Measurements from ENCODE around the gene ARHGAP26. TPM values are rescaled to one million over a fixed set of nuclear protein-coding genes. Genes with fewer than 3 reads are reported as not detected.
A peak's percentile ranks its signal among the peaks of the same experiment; 100 is the strongest.

The ARHGAP26 gene
- total RNA-seq, 2 donors from 2014 or later: 27.5 to 80.7 TPM

DNA sequence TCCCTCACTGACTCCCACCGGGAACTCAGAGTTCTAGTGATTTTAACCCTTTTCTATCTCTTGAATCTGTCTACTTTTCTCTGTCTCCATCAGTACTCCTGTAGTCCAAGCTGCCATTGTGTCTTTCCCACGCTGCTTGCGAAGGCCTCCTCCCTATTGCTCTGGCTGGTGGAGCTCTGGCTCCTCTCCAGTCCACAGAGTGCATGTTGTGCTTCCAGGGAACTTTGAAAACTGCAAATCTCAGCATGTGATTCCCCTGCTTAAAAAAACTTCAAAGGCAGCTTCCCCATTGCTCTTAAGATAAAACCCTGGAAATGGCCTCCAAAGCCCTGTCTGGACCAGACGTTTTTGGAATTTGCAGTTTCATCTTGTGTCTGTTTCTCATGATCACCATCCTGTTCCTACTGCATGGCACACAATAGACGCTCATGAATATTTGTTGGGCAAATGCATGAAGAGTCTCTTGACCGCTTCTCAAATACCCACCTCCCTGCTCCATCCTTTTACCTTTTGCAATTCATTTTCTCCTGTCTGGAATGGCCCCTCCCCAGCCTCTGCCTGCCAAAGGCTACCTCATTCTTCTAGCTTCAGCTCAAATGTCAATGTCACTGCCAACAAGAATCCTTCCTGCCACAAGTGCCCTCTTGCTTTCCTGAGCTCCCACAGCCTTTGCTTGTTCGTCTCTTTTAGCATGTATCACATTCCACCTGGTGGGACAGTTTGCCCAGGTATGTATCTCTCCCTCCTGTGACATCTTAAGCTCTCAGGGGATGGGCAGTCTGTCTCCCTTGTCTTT lies 293.2 kb downstream of the ARHGAP26 start:
- H3K27me3 ChIP-seq (replicated peaks; ENCODE audit: insufficient read depth): no peaks in the 10 kb centered on the region
- no peaks in the 10 kb centered on the region for H3K9me3 ChIP-seq
- peaks cover 25 to 50% of the 10 kb centered on the region in 2 donors for H3K4me1 ChIP-seq (ENCODE audit: control insufficient read depth in 1 of 2, low read depth in 2 of 2)
- H3K27ac ChIP-seq: peak overlapping the region in 1 of 2 donors; percentile 32
- no peaks in the 10 kb centered on the region for H3K36me3 ChIP-seq
- no peak overlapping the region for H3K4me3 ChIP-seq
- no peak for DNase-seq (ENCODE audit: low spot score)
- ATAC-seq (ENCODE audit: insufficient number of reproducible peaks, low FRiP score, low read depth): no peak
- TF ChIP-seq, protein P1, sequence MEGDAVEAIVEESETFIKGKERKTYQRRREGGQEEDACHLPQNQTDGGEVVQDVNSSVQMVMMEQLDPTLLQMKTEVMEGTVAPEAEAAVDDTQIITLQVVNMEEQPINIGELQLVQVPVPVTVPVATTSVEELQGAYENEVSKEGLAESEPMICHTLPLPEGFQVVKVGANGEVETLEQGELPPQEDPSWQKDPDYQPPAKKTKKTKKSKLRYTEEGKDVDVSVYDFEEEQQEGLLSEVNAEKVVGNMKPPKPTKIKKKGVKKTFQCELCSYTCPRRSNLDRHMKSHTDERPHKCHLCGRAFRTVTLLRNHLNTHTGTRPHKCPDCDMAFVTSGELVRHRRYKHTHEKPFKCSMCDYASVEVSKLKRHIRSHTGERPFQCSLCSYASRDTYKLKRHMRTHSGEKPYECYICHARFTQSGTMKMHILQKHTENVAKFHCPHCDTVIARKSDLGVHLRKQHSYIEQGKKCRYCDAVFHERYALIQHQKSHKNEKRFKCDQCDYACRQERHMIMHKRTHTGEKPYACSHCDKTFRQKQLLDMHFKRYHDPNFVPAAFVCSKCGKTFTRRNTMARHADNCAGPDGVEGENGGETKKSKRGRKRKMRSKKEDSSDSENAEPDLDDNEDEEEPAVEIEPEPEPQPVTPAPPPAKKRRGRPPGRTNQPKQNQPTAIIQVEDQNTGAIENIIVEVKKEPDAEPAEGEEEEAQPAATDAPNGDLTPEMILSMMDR (IDR thresholded peaks at IDR 0.05): no peak

DNA sequence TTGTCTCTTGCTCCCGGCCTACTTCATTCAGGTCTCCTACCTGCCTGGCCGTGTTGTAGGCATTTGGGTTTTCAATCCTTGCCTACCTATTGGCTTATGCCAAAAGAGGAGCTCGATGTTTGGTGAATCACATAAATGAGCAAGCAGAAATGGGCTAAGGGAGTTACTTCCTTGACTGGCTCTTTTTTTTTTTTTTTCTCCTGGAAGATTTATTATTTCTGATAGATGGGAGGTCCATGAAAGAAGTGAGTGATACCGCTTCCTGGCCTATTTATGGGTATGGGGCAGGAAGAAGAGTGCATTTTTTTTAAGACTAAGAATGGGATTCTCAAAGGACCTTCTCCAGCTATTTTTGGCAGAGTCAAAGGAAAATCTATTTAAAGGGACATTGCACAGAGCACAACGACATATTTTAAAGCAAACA lies 294.1 kb downstream of the ARHGAP26 start:
- peak overlapping the region; percentile 17 for H3K4me3 ChIP-seq
- no peaks in the 10 kb centered on the region for H3K36me3 ChIP-seq
- H3K27me3 ChIP-seq (replicated peaks; ENCODE audit: insufficient read depth): no peaks in the 10 kb centered on the region
- H3K9me3 ChIP-seq: no peaks in the 10 kb centered on the region
- TF ChIP-seq, protein P1 (IDR thresholded peaks at IDR 0.05): no peak
- peaks cover 25 to 50% of the 10 kb centered on the region in 2 donors for H3K4me1 ChIP-seq (ENCODE audit: control insufficient read depth in 1 of 2, low read depth in 2 of 2)
- ATAC-seq (ENCODE audit: insufficient number of reproducible peaks, low FRiP score, low read depth) (no peak), DNase-seq (ENCODE audit: low spot score) (no peak)
- H3K27ac ChIP-seq: peak overlapping the region; percentile 15 to 32

GRCh38 chr5:143064676-143065075 lies 294.5 kb downstream of the ARHGAP26 start:
- Histone ChIP-seq H3K27me3 (replicated peaks; ENCODE audit: insufficient read depth) (no peaks in the 10 kb centered on the region), H3K9me3 (no peaks in the 10 kb centered on the region), H3K4me1 (ENCODE audit: control insufficient read depth in 1 of 2, low read depth in 2 of 2) (peaks cover 25 to 50% of the 10 kb centered on the region in 2 donors), H3K27ac (peak overlapping the region in 1 of 2 donors; percentile 32), H3K4me3 (peak overlapping the region; percentile 17), H3K36me3 (no peaks in the 10 kb centered on the region)
- ATAC-seq (ENCODE audit: insufficient number of reproducible peaks, low FRiP score, low read depth): no peak
- TF ChIP-seq, protein P1 (IDR thresholded peaks at IDR 0.05): no peak
- DNase-seq (ENCODE audit: low spot score): no peak

DNA sequence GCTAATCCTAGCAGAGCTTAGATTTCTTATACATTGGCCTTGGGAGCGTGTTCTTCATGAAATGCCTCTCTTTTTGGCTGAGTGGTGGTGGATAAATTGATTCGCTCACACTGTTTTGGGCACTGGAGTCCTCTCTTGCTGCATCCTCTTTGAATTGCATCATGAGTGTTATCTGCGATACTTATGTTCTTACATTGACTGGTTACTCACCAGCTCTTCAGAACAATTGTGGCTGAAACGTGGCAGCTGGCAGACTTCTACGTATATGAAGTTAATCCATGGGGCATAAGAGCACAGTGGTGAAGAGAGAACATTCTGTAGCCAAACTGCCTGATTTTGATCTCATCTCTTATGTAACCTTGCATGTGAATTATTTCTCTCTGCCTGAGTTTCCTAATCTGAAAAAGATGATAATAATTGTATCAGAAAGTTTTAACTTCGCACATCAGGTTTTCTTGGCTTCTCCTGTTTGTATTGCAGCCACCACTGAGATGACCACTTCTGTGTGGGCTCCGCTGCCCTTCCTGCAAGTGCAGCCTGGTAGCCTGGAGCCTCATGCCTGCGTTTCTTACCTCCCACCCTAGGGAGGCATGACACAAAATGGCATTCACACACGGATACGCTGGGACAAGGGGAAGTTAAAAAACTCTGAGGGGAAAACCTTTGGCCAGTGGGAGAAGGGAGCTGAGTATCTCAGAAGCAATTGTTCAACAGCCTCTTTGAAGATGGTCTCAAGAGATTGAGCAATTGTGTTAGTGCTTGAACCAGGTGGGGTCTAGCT lies 295.2 kb downstream of the ARHGAP26 start:
- TF ChIP-seq, protein P1 (IDR thresholded peaks at IDR 0.05): no peak
- peaks cover 25 to 48% of the 10 kb centered on the region in 2 donors for H3K4me1 ChIP-seq (ENCODE audit: control insufficient read depth in 1 of 2, low read depth in 2 of 2)
- H3K36me3 ChIP-seq: no peaks in the 10 kb centered on the region
- no peak overlapping the region for H3K4me3 ChIP-seq
- DNase-seq (ENCODE audit: low spot score) (no peak), ATAC-seq (ENCODE audit: insufficient number of reproducible peaks, low FRiP score, low read depth) (no peak)
- no peaks in the 10 kb centered on the region for H3K9me3 ChIP-seq
- H3K27ac ChIP-seq: peak overlapping the region in 1 of 2 donors; percentile 32
- H3K27me3 ChIP-seq (replicated peaks; ENCODE audit: insufficient read depth): no peaks in the 10 kb centered on the region

GRCh38 chr5:143065996-143066522 lies 295.9 kb downstream of the ARHGAP26 start:
- TF ChIP-seq, protein P1 (IDR thresholded peaks at IDR 0.05): no peak
- H3K4me3 ChIP-seq: no peak overlapping the region
- no peak overlapping the region for H3K27ac ChIP-seq
- H3K9me3 ChIP-seq: no peaks in the 10 kb centered on the region
- H3K27me3 ChIP-seq (replicated peaks; ENCODE audit: insufficient read depth): no peaks in the 10 kb centered on the region
- no peaks in the 10 kb centered on the region for H3K36me3 ChIP-seq
- H3K4me1 ChIP-seq (ENCODE audit: control insufficient read depth in 1 of 2, low read depth in 2 of 2): peaks cover 24 to 41% of the 10 kb centered on the region in 2 donors
- DNase-seq (ENCODE audit: low spot score): no peak
- no peak for ATAC-seq (ENCODE audit: insufficient number of reproducible peaks, low FRiP score, low read depth)

Measured in thoracic aorta (tissue), 2 donors.